Activated CD4-positive, alpha-beta T cell treated with anti-CD3 and anti-CD28 coated beads, Interleukin-2, amount 50 U/mL, for 1 hour (primary cell): ENCODE measurements around the gene C1GALT1.

Source experiments
- DNase-seq: peaks from one replicate; pipeline ENCODE4 v3.0.0-alpha.2; 2020

Gene C1GALT1

GRCh38 chr7:7290429-7291122 lies 108.2 kb downstream of the C1GALT1 start:
- DNase-seq = no peak

GRCh38 chr7:7292085-7292484 lies 109.7 kb downstream of the C1GALT1 start:
- no peak for DNase-seq

GRCh38 chr7:7292608-7293007 lies 110.3 kb downstream of the C1GALT1 start:
- DNase-seq = no peak

- no peak for DNase-seq
These were observed 110.7 kb downstream of the C1GALT1 start for GRCh38 chr7:7293092-7293491.

- DNase-seq = no peak
These were observed 112.6 kb downstream of the C1GALT1 start for GRCh38 chr7:7294911-7295310.
